ENCODE results near the gene RAB43. TPM values are rescaled to one million over a fixed set of nuclear protein-coding genes. Genes with fewer than 3 reads are reported as not detected.

RAB43 gene
- polyA plus RNA-seq, 1 donor, result 4.0 TPM

DNA sequence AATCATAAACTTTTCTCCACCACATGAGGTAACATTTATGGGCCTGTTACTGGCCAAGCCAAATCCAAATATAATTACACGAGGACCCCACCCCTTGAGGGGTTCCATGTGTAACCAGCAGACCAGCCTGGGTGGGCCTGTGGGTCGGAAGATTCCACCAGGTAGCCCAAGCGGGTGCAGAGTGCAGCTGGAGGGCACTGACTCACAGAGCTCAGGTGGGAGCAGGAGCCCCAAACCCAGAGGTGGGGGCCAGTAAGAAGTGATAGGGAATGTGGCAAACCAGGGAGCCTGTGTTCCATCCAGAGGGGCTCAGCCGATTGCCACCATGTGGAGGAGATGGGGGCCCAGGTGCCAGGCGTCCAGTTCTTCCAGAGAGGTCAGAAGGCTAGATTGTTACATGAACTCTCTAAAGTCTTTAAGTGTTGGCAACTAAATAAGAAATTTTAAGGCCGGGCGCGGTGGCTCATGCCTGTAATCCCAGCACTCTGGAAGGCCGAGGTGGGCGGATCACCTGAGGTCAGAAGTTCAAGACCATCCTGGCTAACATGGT lies 58.4 kb downstream of the RAB43 start:
- DNase-seq, result no peak

DNA sequence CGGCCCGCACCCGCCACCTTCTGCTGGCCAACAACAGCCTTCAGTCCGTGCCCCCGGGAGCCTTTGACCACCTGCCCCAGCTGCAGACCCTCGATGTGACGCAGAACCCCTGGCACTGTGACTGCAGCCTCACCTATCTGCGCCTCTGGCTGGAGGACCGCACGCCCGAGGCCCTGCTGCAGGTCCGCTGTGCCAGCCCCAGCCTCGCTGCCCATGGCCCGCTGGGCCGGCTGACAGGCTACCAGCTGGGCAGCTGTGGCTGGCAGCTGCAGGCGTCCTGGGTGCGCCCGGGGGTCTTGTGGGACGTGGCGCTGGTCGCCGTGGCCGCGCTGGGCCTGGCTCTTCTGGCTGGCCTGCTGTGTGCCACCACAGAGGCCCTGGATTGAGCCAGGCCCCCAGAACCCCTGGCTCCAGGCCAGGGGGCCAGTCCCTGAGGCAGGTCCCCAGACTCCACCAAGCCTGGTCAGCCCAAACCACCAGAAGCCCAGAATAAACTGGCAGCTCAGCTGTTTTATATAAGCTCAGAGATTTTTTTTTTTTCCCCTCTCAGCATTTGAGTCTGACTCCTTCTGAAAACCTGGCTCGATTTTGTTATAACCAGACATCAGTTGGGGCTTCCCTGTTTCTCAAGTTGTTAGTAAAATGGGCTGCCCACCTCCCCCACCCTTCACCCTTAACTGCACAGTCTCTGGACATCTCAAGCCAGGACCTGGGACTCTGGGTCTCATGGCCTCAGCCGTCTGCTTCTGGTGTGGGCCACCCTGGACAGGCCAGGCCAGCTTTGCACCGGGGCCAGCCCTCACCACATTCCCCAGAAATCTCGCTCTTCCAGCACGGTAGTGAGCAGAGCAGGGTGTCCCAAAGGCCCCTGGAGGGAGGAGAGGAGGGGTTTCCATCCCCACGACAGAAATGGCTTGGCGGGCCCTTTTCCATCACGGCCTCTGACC lies 59.4 kb downstream of the RAB43 start:
- DNase-seq, result no peak

DNA sequence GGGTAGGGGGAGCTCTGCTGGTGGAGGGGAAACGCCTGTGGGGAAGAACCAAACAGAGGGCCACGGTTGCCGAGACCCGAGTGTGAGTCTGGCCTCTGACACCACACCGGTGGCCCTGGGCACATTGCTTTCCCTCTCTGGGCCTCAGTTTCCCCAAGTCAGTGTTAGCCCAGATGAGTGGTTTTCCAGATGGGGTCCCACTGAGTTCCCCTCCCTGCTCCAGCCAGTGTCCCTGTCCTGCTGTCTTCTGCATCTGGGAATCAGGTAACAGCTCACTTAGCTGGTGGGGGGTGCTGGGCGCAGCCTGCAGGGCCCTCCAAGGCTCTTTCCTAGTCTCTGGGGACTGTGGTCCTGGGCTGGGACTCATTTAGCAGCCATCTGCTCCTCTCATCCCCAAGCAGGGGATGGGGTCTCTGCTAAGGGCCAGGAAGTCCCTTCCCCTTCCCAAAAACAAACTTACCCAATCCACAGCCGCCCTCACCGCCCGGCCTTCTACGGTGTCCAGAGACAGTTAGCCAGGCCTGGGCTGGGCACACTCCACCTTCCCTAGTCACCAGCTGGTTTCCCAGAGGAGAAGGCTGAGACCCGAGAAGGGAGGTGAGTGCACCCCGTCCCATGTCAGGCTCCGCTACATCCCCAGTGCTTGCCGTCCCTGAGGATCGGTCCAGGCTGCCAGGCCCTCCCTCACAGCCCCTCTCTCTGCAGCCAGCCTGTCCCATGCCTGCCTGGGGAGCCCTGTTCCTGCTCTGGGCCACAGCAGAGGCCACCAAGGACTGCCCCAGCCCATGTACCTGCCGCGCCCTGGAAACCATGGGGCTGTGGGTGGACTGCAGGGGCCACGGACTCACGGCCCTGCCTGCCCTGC lies 60.3 kb downstream of the RAB43 start:
- no peak for DNase-seq

DNA sequence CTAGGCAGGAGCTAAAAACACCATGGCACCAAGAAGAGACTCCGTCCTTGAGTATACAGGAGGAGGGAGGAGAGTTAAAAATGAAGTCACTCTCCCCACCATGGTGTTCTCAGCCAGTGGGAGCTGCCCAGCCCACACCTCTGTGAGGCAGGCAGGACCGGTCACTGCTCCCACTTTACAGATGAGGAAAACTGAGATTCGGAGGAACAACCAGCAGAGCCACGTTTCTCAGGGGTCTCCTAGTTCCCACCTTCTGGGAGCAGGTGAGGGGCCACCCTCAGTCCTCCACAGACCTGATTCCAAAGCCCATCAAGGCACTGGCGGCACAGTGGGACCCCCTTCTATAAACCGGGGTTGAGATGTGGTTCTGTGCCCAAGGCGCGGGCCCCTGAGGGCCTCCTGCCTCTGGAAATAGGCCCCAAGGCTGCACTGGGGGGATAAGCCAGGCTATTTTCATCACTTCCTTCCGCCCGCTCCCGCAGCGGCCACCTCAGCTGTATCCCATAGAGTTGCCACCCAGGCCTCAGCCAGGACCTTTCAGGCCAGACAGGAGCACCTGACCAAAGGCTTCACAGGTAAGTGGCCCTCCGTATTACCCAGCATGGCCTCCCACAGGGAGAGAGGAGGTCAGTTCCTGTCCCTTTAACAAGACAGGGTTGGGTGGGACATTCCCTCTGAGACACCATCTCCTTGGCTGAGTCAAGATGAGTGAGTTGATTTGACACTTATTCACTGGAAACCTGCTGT lies 61.2 kb downstream of the RAB43 start, which contains the start of gene GP9:
TSS of gene GP9 (plus strand) at position 504 of the 747 bp plus-strand sequence. CDS start 961 bp downstream, outside the sequence.
- no peak for DNase-seq

DNA sequence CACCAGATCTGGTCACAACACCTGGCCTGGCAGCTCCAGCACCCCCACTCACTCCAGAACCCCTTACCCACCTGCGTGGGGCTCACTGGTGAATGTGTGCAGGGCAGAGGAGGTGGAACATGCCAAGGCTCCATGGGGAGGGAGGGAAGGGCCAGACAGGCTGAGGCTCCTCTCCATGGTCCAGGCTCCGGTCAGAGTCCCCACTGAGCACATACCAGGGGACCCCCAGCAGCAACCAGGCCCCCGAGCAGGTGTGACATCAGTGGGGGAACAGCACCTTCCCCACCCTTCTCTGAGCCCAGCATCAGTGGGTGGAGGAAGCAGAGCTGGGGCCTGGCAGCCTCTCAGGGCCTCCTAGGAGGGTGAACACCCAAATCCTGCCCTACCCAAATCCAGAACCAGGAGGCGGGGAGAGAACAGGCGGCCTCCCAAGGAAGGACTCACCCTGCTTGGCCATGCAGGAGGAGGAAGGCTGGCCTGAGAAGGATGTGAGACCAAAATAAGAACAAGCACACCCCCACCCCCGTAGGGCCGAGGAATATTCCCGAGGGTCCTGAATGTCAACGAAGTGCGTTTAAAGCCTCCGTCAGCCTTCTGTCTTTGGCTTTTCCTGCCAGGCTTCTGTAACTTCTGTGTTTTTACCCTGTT lies 62.2 kb downstream of the RAB43 start:
- no peak for DNase-seq

DNA sequence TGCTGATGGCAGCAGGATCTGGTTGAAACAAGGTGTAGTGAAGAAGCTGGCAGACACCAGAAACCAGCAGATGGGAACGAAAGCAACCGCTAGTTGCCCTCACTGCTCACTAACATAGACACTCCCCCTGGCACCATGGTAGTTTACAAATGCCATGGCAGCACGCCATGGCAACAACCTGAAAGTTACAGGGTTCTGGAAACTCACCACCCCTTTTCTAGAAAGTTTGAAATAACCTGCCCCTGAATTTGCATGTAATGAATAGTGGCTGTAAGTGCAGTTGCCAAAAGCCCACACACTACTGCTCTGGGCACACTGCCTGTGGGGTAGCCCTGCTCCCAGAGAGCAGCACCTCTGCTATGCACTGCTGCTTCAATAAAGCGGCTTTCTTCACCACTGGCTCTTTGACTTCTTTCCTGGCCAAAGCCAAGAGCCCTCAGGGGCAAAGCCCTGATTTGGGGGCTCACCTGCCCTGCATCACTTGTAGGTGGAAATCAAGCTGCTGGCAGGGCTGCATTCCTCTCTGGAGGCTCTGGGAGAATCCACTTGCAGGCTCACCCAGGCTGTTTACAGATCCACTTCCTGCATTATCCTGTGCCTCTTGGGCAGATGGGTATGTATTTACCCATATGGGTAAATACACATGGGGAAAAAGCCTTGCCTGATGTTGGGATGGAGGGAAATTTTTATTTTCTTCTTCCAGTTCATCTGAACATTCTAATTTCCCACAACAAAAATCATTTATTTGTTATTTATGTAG lies 63.0 kb downstream of the RAB43 start:
- no peak for DNase-seq

DNA sequence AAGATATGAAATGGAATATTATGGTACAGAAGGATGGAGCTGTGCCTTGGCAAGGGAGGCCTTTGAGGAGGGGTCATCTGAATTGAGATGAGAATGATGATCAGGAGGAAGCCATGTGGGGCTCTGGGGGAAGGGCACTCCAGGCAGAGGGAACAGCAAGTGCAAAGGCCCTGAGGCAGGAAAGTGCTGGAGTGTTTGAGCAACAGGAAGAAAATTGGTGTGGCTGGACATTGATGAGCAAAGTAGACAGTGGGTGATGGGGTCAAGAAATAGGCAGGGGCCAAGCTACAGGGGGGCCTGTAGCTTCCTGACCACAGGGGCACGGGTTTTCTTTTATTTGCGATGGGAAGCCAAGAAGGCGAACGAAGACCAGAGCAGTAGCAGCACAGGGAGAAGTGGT lies 64.4 kb downstream of the RAB43 start:
- no peak for DNase-seq

DNA sequence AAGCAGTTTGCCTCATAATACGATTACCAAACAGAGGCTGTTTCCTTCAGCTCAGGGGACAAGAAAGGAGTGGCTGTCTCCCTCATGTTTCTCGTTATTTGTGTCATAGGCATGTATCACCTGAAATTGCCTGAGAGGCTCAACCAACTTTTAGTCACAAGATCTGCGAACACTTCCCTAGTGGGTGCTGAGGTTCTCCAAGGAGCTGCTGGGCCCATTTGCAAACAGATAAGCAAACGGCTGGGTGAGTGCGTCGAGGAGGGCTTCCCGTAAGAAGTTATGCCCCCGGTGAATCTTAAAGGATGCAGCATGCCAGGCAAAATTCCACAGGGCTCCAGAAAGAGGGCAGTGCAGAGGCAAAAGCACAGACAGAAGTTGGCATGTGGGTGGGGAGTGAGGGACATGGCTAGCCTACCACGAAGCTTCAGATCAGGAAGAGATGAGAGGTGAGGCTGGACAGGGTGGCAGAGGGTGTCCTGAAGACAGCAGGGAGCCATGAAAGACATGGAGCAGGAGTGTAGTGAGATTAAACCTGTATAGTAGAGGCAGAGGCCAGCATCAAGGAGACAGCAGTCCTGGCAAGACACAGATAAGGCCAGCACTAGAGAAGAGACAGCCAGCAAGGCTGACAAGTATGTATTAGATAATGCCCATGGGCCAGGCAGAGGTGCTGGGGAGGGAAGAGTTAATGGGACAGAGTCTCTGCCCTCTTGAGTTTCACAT lies 65.0 kb downstream of the RAB43 start:
- no peak for DNase-seq

DNA sequence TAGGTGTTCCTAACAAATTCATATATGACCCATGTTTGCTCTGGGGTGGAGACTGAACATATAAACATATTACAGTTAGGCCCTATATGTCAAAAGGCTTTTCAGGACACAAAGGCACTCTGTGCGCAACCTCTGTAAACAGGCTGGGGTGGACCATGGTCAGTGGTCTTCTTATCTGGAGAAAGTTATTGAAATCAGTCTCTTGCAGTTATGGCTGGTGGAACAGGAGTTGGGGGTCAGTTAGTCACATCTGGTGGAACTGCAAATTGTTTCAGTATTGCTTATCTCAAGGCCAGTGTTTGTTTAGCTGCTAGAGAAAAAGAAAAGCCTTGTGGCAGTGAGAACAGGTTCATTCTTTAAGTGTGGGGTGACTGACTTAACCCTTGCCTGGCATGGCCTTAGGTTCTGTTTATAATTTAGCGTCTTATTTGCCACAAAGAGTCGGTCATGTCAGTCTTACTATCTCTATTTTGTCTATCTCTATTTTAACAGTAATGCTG lies 66.9 kb downstream of the RAB43 start:
- DNase-seq, result no peak

DNA sequence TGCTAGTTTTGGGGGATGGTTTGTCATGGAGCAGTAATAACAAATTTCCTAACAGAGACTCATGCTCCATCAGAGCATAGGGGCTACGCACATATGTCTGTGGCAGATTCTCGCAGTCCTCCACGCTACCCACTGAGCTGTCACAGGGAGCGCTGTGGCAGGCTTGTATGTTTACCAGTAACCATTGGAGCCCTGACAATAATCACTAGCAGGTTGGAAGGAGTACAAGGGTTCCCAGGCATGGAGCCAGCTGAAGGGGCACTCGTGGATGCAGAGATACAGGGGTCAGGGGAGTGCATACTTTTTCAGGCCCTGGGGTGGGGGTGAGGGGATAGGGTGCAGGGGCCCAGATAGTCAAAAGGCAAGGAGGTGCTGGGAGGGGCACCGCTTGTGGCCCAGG lies 68.9 kb downstream of the RAB43 start:
- no peak for DNase-seq

DNA sequence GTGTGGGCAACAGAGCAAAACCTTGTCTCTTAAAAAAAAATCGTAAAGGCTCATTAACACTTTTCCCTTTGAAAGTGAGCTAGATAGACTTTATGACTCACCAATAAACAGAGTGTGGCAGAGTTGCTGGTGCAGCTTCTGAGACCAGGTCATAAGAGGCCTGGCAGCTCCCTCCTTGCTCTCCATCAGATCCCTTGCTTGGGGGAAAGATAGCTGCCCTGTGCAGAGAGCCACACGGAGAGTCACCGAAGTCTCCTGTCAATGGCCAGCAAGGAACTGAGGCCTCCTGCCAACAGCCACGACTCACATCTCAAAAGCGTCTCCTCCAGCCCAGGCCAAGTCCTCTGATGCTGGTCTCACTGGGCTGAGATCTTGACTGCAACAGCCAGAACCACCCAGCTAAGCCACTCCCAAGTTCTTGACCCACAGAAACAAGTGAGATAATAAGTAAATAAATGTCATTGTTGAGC lies 69.7 kb downstream of the RAB43 start:
- no peak for DNase-seq

DNA sequence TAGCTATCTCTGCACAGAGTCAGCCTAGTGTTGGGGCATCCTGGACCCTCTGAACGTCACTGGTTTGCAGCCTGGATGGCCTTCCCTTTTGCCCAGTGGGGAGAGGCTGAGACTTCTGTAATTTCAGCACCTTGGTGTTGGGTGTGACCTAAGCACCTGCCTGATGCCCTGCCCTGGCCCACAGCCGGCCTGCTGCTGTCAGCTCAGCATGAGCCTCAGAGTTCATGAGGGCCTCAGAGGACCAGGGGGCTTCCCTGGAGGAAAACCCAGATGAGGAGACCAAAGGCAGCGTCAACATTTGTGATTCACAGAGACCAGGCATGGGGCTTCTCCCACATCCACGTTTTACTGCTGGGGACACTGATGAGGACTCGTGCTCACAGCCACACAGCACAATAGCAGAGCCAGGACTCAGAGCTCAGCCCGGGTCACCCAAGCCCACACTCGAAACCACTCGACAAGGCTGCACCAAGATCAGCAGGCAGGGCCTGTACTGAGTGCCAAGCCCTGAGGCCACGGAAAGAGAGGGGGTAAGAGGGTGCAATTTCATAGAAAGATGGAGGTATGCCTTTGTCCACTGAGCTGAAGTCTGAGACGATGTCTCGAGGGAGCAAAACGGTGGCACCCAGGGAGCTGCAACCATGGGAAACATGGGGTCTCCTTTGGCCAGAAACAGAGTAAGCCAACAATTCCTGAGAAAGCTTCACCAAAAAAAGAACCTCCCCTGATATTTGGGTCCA lies 70.9 kb downstream of the RAB43 start:
- no peak for DNase-seq

DNA sequence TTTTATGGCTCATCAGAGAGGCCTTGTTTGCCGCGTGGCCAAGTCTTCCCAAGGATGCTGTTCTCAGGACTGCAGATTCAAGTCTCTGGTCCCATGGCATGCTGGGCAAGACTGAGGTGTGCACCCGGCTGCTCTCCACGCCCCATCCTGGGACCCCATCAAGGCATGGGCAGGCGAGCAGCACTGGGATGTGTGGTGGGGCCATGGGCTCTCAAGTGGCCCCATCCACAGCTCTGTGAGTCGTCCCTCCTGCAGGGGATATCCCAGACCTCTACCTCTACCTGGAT lies 74.1 kb downstream of the RAB43 start:
- DNase-seq, result no peak

DNA sequence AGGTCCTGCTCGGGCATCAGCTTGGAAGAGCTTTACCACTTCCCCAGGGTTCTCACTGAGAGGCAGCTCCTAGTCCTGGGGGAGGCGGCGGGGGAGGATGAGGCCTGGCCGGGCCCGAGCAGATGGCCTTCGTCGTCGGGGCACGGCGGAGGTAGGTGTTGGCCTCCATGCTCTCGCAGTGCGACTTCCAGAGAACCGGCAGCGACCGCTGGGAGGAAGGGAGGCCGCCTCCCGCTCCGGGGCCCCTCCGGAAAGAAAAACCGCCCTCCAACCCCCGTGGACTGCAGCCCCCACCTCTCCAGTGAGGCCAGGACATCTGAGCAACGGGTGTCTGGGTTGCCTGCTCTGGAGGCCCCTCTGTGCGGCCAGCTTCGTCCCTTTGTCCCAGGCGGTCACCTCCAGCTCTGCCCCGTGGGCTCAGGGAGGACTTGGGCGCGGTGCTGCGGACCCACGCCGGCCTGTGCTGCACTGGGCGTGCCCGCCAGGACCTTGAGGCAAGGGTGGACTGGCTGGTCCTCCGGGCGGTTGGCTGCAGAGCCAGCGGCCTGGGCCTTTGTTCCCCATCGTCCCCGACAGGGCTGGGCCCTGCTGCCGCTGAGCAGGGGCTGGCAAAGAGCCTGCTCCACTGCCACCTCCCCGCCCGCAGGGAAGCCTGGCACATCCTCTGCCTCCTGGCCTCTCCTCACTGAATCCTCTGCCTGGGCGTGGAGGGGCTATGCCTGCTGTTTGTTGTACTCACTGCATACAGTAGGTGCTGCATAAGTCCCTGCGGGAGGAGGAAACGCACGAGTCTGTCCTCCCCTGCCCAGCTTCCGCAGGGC lies 74.7 kb downstream of the RAB43 start:
- no peak for DNase-seq

DNA sequence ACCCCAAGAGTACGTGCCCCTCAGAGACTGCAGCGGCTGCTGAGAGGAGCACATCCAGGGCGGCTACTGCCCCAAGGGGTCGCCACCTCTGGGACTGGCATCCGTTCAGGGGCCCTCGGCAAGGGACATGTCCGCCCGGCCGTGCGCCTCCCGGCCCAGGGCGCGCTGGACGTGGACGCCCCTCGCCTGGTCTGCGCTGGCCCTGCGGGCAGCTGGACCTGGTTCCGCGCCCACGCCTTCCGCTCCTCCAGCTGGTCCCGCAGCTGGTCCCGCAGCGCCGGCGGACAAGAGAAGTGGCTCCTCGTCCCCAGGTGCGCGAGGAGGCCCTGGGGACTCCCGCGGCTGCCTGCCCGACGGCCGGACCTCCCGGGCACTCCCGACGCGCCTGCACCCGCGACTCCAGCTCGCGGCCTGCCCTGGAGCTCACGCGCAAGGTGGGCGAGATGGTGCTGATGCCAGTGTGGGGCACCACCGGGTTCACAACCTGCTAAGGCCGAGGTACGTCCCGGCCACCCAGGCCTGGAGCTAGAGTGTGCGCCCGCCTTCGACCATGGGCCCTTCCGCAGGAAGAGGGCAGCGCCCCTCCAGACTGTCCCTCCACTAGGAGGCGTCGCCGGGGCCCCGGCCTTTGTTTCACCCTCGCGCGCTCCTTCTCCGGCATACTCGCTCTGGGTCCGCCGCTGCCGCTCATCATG lies 75.4 kb downstream of the RAB43 start:
- DNase-seq, result no peak

DNA sequence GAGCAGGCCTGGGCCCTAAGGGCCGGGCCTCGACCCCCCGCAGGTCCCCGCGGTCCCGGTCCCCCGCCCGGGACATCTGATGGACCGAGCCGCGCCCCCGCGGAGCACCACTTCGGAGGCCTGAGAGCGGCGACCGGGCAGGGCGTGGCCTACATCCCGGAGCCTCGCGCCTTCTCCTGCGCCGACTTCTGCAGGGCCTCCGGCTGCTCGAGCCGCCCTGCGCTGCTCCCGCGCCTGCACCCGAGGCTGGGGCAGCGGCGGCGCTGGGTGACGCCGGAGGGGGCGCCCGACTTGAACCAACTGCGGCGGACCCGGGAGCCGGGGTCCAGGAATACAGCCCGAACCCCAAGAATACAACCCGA lies 75.9 kb downstream of the RAB43 start:
- no peak for DNase-seq

DNA sequence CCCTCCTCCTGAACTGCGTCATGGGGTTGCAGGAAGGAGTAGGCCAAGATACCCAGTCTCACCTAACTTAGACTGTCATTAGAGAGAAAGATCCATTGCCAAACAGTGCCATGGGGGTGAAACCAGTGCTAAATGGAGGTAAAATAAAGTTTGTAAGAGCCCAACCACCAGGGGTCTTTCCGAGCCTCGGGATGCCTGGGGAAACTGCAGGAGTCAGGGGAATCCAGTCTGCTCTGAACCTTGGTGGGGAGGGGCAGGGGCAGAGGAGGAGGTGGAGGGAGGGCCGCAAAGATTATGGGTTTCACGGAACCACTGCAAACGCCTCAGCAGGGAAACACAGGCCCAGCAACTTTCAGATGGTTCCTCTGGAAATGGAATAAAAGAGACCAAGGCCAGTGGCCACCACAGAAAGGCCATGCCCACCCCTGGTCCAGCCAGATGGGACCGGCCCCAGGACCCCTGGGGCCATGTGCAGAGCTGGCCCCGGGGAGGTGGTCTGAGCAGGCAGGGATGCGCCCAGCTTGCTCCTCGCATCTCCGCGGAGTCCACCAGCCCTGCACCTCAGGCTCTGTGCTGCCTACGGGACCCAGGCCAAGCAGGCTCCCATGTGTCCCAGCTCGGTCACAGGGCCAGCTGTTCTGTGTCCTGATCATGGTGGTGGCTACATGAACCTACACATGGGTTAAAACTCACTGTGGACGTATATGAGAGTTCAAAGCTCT lies 80.9 kb downstream of the RAB43 start:
- no peak for DNase-seq

Measured in left kidney (tissue), 2 donors.